K562 (cell line): ENCODE results near the gene NT5E. TPM values are rescaled to one million over a fixed set of nuclear protein-coding genes. Genes with fewer than 3 reads are reported as not detected.

Experiments
- ATAC-seq: fragments of 200-7000 bp; cut with Tn5 transposase; 3 replicates; pipeline ENCODE4 v1.9.1; 2020; ENCODE audit warnings: moderate library complexity
- BruUV-seq: library from RNA; stranded (reverse); fragments of 400-500 nt; replicated peaks from 2 replicates; lab custom pipeline; 2021; lab: Mats Ljungman, UMichigan
- CTCF ChIA-PET: fragments of 300-600 bp; formaldehyde crosslinking; extraction: SDS; loops from one replicate; lab custom pipeline; 2021; ENCODE audit warnings: low intra/inter-chr PET ratio; lab: Yijun Ruan, JAX
- POLR2A ChIA-PET: fragments of 300-600, 350-650 bp; sonication (Branson Sonifier 250); formaldehyde crosslinking; extraction: SDS; loops from one replicate; lab custom pipeline; 2021; ENCODE audit warnings: antibody characterized with exemption, inconsistent platforms; lab: Yijun Ruan, JAX
- DNase-seq, 4 experiments: peaks; one replicate each; pipeline versions ENCODE4 v3.0.0 to v3.0.0-alpha.2; 2011 to 2018; ENCODE audit warnings: low spot score in 3 of 4, mixed read lengths in 3 of 4; ENCODE audit errors: extremely low read depth in 1 of 4
- FAIRE-seq: peaks from 2 replicates; lab custom pipeline; 2011; peaks lifted over from hg19 to GRCh38; lab: Jason Lieb, UNC
- H2AFZ ChIP-seq: 2 replicates; pipeline ENCODE4 v1.6.0; 2011; ENCODE audit warnings: low read depth, low read length, control low read depth, inconsistent platforms
- H3K27ac ChIP-seq: fragments of 200-600 bp; 3 replicates; pipeline ENCODE4 v1.8.0; 2011; ENCODE audit warnings: low read depth, mild to moderate bottlenecking, control low read depth, inconsistent platforms, low read length, moderate library complexity, mixed read lengths; ENCODE audit errors: extremely low read depth
- H3K27me3 ChIP-seq, 2 experiments: fragments of 300-600 bp in 1 of 2; 2 replicates in 1 of 2; 3 replicates in 1 of 2; pipeline versions ENCODE4 v1.6.0 to v1.8.0; 2011; ENCODE audit warnings: inconsistent platforms in 2 of 2, low read length in 2 of 2, mild to moderate bottlenecking in 1 of 2, mixed read lengths in 1 of 2, moderate library complexity in 1 of 2; ENCODE audit not compliant: control insufficient read depth in 2 of 2, insufficient read depth in 2 of 2
- H3K36me3 ChIP-seq: fragments of 300-600 bp; 3 replicates; pipeline ENCODE4 v1.8.0; 2011; ENCODE audit warnings: mild to moderate bottlenecking, low read length, inconsistent platforms; ENCODE audit not compliant: control insufficient read depth, insufficient read depth
- H3K4me1 ChIP-seq, 2 experiments: fragments of 200-600 bp in 1 of 2; replicated peaks in 1 of 2; 2 replicates in 1 of 2; 3 replicates in 1 of 2; pipeline versions ENCODE4 v1.5.1 to v1.8.0; 2011; ENCODE audit warnings: inconsistent platforms in 2 of 2, low read length in 2 of 2, mild to moderate bottlenecking in 1 of 2, mixed read lengths in 1 of 2, moderate library complexity in 1 of 2; ENCODE audit not compliant: control insufficient read depth in 2 of 2, insufficient read depth in 2 of 2
- H3K4me2 ChIP-seq: 2 replicates; pipeline ENCODE4 v1.6.1; 2011; ENCODE audit warnings: low read length, control low read depth, inconsistent platforms, mixed read lengths; ENCODE audit not compliant: insufficient read depth
- H3K4me3 ChIP-seq: fragments of 200-600 bp; sonication (generic), shearing (Covaris generic); 2 replicates; pipeline ENCODE4 v1.5.1; 2016; ENCODE audit warnings: control low read depth, inconsistent platforms
- H3K79me2 ChIP-seq: fragments of 200-600 bp; 3 replicates; pipeline ENCODE4 v1.8.0; 2011; ENCODE audit warnings: low read length, inconsistent platforms; ENCODE audit not compliant: control insufficient read depth, insufficient read depth
- H3K9ac ChIP-seq, 2 experiments: 2 replicates each; pipeline versions ENCODE4 v1.6.0 to v1.6.1; 2011; ENCODE audit warnings: low read depth in 2 of 2, low read length in 2 of 2, control low read depth in 1 of 2, inconsistent platforms in 1 of 2, mild to moderate bottlenecking in 1 of 2, mixed read lengths in 1 of 2; ENCODE audit not compliant: insufficient read depth in 1 of 2
- H3K9me1 ChIP-seq: one replicate; pipeline ENCODE4 v1.6.0; 2011; ENCODE audit warnings: inconsistent platforms, mild to moderate bottlenecking, low read length, moderate library complexity; ENCODE audit not compliant: control insufficient read depth, insufficient read depth
- H3K9me3 ChIP-seq: replicated peaks from 2 replicates; pipeline ENCODE4 v1.5.1; 2011; ENCODE audit warnings: low read depth, low read length, inconsistent platforms; ENCODE audit not compliant: control insufficient read depth, insufficient read depth
- H4K20me1 ChIP-seq: replicated peaks from 2 replicates; pipeline ENCODE4 v1.6.1; 2011; ENCODE audit warnings: low read length, inconsistent platforms, mixed read lengths; ENCODE audit not compliant: control insufficient read depth, insufficient read depth
- CC2D1A ChIP-seq: fragments of 450-650 bp; IDR thresholded peaks from 2 replicates; pipeline ENCODE4 v1.6.1; 2017; ENCODE audit warnings: mild to moderate bottlenecking
- E2F1 ChIP-seq: sonication (generic); formaldehyde crosslinking; IDR thresholded peaks from 2 replicates; pipeline ENCODE4 v1.8.1; 2023; ENCODE audit warnings: mild to moderate bottlenecking, missing genetic modification reagents, moderate library complexity
- ESRRB ChIP-seq: fragments of 250-450 bp; sonication (Bioruptor Pico); IDR thresholded peaks from 2 replicates; pipeline ENCODE4 v1.5.0; 2020; ENCODE audit warnings: mild to moderate bottlenecking, moderate library complexity, borderline replicate concordance
- GABPB1 ChIP-seq: sonication (generic); formaldehyde crosslinking; IDR thresholded peaks from 2 replicates; pipeline ENCODE4 v1.8.0; 2022; ENCODE audit warnings: mild to moderate bottlenecking, missing genetic modification reagents
- MCM5 ChIP-seq: fragments of 450-650 bp; IDR thresholded peaks from 2 replicates; pipeline ENCODE4 v1.6.1; 2016; ENCODE audit warnings: low read depth
- NFIC ChIP-seq: fragments of 450-650 bp; IDR thresholded peaks from 2 replicates; pipeline ENCODE4 v1.6.1; 2017; ENCODE audit warnings: mild to moderate bottlenecking, inconsistent platforms
- SIN3A ChIP-seq, 2 experiments: fragments of 150-350 bp in 1 of 2; IDR thresholded peaks; 2 replicates each; pipeline ENCODE4 v1.6.1; 2011 to 2016; ENCODE audit warnings: borderline replicate concordance in 2 of 2, low read depth in 2 of 2, low read length in 2 of 2, mild to moderate bottlenecking in 2 of 2, moderate library complexity in 2 of 2; ENCODE audit not compliant: control insufficient read depth in 1 of 2
- TFAM ChIP-seq: fragments of 250-450 bp; sonication (Bioruptor Pico); conservative IDR thresholded peaks from 2 replicates; pipeline ENCODE4 v1.5.0; 2021; ENCODE audit warnings: mild to moderate bottlenecking, moderate library complexity
- ZNF583 ChIP-seq: fragments of 250-450 bp; sonication (Bioruptor Pico); IDR thresholded peaks from 2 replicates; pipeline ENCODE4 v1.4.0; 2020
- WGBS: fragments of 100-300 bp; shearing (Covaris generic); methylation state at CpG from one replicate; pipeline ENCODE4 v1.1.6; 2016; ENCODE audit warnings: low coverage, mixed read lengths; ENCODE audit not compliant: insufficient coverage; ENCODE audit errors: missing lambda C conversion rate; 5-methylcytosine and 5-hydroxymethylcytosine counted together
- in situ Hi-C: fragments of 300-500 bp; cut with MboI; formaldehyde crosslinking; loops from 4 replicates; pipeline ENCODE4 v1.15.0; 2018; ENCODE audit warnings: inconsistent platforms, mixed read lengths
- intact Hi-C: fragments of 100-400 bp; cut with micrococcal nuclease; formaldehyde crosslinking; loops from 2 replicates; pipeline ENCODE4 v1.14.2; 2022
- polyA plus RNA-seq, 8 experiments: library from polyadenylated mRNA; depleted of rRNA in 4 of 8; stranded (reverse) in 5 of 8; unstranded in 3 of 8; fragments of >200 nt; fragmentation: Nextera tagmentation in 2 of 8; fragmentation: Illumina TruSeq in 1 of 8; extraction: Ambion mirVana in 2 of 8; extraction: Trizol in 1 of 8; gene quantifications; 2 replicates each; pipeline versions ENCODE4 v1.2.1 to v1.2.3, GENCODE V29; 2011 to 2014; ENCODE audit warnings: inconsistent platforms in 1 of 8, missing spikeins in 1 of 8
- total RNA-seq, 7 experiments: library from RNA; depleted of rRNA in 6 of 7; stranded (reverse); fragments of >200 nt in 6 of 7; fragmentation: Illumina TruSeq in 2 of 7; extraction: Trizol in 2 of 7; gene quantifications; 2 replicates each; pipeline versions ENCODE4 v1.2.1 to v1.2.3, GENCODE V29; 2011 to 2021; ENCODE audit warnings: low replicate concordance in 1 of 7

NT5E gene
- total and polyA plus RNA-seq, 9 of the 15 experiments (the other 6 are each of a cell fraction or from before 2014, with no cell fraction given) = 0.01 to 0.13 TPM; not detected in 7

- no peak for DNase-seq
- CTCF ChIA-PET = no interaction called here
Measured at GRCh38 chr6:85432554-85432953, 17.3 kb upstream of the NT5E start.

More at GRCh38 chr6:85432554-85432953, 17.3 kb upstream of the NT5E start:
- Histone ChIP-seq H3K4me3 (no peak overlapping the region), H3K9me3 (no peaks in the 10 kb centered on the region), H3K79me2 (no peaks in the 10 kb centered on the region), H2AFZ (no peak overlapping the region), H3K27ac (no peak overlapping the region), H3K4me2 (no peak overlapping the region), H3K9me1 (no peaks in the 10 kb centered on the region), H3K4me1 (no peaks in the 10 kb centered on the region), H3K36me3 (no peaks in the 10 kb centered on the region), H4K20me1 (no peaks in the 10 kb centered on the region), H3K9ac (no peak overlapping the region), H3K27me3 (no peaks in the 10 kb centered on the region)
- BruUV-seq = no TSS peak
- TF ChIP-seq TFAM = no peak
- TF ChIP-seq SIN3A (IDR thresholded peaks at IDR 0.05; ENCODE audit: borderline replicate concordance in 2 of 2, control insufficient read depth in 1 of 2, low read depth in 2 of 2, low read length in 2 of 2) = no peak
- TF ChIP-seq MCM5 = no peak
- TF ChIP-seq ZNF583 (CRISPR knock-in tag) = no peak
- peak; percentile 52 for TF ChIP-seq NFIC
- no peak for TF ChIP-seq ESRRB (CRISPR knock-in tag)
- TF ChIP-seq E2F1 (CRISPR knock-in tag) = no peak
- TF ChIP-seq CC2D1A = no peak
- no peak for TF ChIP-seq GABPB1
- in situ Hi-C loops = no loop called here
- FAIRE-seq = no peak
- 0% methylated on average over 1 of the region's 1 CpG for WGBS
- intact Hi-C loops = no loop called here
- POLR2A ChIA-PET = interaction anchor here (0.7 kb wide), 1 partner anchor 301 kb away, joined by 3 read pairs; no protein-coding TSS in a partner anchor
- ATAC-seq = no peak
